ENCODE data around the gene DNAH2.

The DNAH2 gene

GRCh38 chr17:7841396-7841914 is 123.9 kb downstream of the DNAH2 start:
- Mint-ChIP-seq H3K27ac (peak overlapping the region; percentile 82 to 98), H3K4me3 (peak overlapping the region; percentile 95 to 96), H3K27me3 (no peaks in the 10 kb centered on the region), H3K9me3 (no peaks in the 10 kb centered on the region), H3K4me1 (peaks cover 75% of the 10 kb centered on the region)
- DNase-seq (no peak), ATAC-seq (peak; percentile 55)

- H3K4me3 Mint-ChIP-seq, result peak overlapping the region; percentile 95 to 96
- no peaks in the 10 kb centered on the region for H3K9me3 Mint-ChIP-seq
- no peaks in the 10 kb centered on the region for H3K27me3 Mint-ChIP-seq
- ATAC-seq (peak; percentile 21), DNase-seq (peak; percentile 89)
- peaks cover 75% of the 10 kb centered on the region for H3K4me1 Mint-ChIP-seq
- H3K27ac Mint-ChIP-seq, result peak overlapping the region; percentile 95 to 98
These were observed 124.4 kb downstream of the DNAH2 start for GRCh38 chr17:7841915-7842379.

GRCh38 chr17:7842380-7843256 is 125.1 kb downstream of the DNAH2 start:
- no peaks in the 10 kb centered on the region for H3K27me3 Mint-ChIP-seq
- H3K27ac Mint-ChIP-seq, result peak overlapping the region; percentile 95 to 98
- ATAC-seq (peak; percentile 57), DNase-seq (peak; percentile 95 to 97)
- peaks cover 75% of the 10 kb centered on the region for H3K4me1 Mint-ChIP-seq
- H3K4me3 Mint-ChIP-seq, result peak overlapping the region; percentile 95 to 96
- H3K9me3 Mint-ChIP-seq, result no peaks in the 10 kb centered on the region

GRCh38 chr17:7843257-7843535 is 125.7 kb downstream of the DNAH2 start:
- no peaks in the 10 kb centered on the region for H3K9me3 Mint-ChIP-seq
- no peaks in the 10 kb centered on the region for H3K27me3 Mint-ChIP-seq
- DNase-seq (peak; percentile 75 to 76), ATAC-seq (peak; percentile 4)
- peak overlapping the region; percentile 95 to 96 for H3K4me3 Mint-ChIP-seq
- H3K27ac Mint-ChIP-seq, result peak overlapping the region; percentile 95 to 98
- peaks cover 77% of the 10 kb centered on the region for H3K4me1 Mint-ChIP-seq

GRCh38 chr17:7843536-7844291 is 126.2 kb downstream of the DNAH2 start:
- no peaks in the 10 kb centered on the region for H3K27me3 Mint-ChIP-seq
- H3K4me1 Mint-ChIP-seq, result peaks cover 76% of the 10 kb centered on the region
- DNase-seq (peak; percentile 88 to 90), ATAC-seq (peak; percentile 35)
- H3K27ac Mint-ChIP-seq, result peak overlapping the region; percentile 95 to 98
- H3K4me3 Mint-ChIP-seq, result peak overlapping the region; percentile 95 to 96
- no peaks in the 10 kb centered on the region for H3K9me3 Mint-ChIP-seq

GRCh38 chr17:7844292-7845154 is 127.0 kb downstream of the DNAH2 start:
- Mint-ChIP-seq H3K4me3 (peak overlapping the region; percentile 95 to 96), H3K27ac (peak overlapping the region; percentile 95 to 98), H3K9me3 (no peaks in the 10 kb centered on the region), H3K4me1 (peaks cover 76% of the 10 kb centered on the region), H3K27me3 (no peaks in the 10 kb centered on the region)
- ATAC-seq (peak; percentile 56), DNase-seq (peak; percentile 82 to 88)

GRCh38 chr17:7845359-7846062 is 128.0 kb downstream of the DNAH2 start:
- peak overlapping the region in 1 of 2 donors; percentile 98 for H3K27ac Mint-ChIP-seq
- no peaks in the 10 kb centered on the region for H3K27me3 Mint-ChIP-seq
- no peak for DNase-seq
- H3K4me1 Mint-ChIP-seq, result peaks cover 76% of the 10 kb centered on the region
- ATAC-seq, result no peak
- H3K9me3 Mint-ChIP-seq, result no peaks in the 10 kb centered on the region
- peak overlapping the region; percentile 95 to 96 for H3K4me3 Mint-ChIP-seq

- DNase-seq (no peak), ATAC-seq (no peak)
- Mint-ChIP-seq H3K4me3 (peak overlapping the region; percentile 57 to 68), H3K27ac (no peak overlapping the region), H3K9me3 (no peaks in the 10 kb centered on the region), H3K4me1 (peaks cover 76% of the 10 kb centered on the region), H3K27me3 (no peaks in the 10 kb centered on the region)
These were observed 128.7 kb downstream of the DNAH2 start for GRCh38 chr17:7846063-7846735.

- Mint-ChIP-seq H3K27ac (peak overlapping the region in 1 of 2 donors; percentile 27), H3K4me1 (peaks cover 79% of the 10 kb centered on the region), H3K4me3 (peak overlapping the region; percentile 30 to 68), H3K27me3 (no peaks in the 10 kb centered on the region), H3K9me3 (no peaks in the 10 kb centered on the region)
- no peak for ATAC-seq
- DNase-seq, result no peak
These were observed 129.5 kb downstream of the DNAH2 start for GRCh38 chr17:7846765-7847661.

GRCh38 chr17:7848131-7848579 is 130.6 kb downstream of the DNAH2 start:
- peak overlapping the region; percentile 46 to 59 for H3K27ac Mint-ChIP-seq
- peaks cover 81% of the 10 kb centered on the region for H3K4me1 Mint-ChIP-seq
- H3K27me3 Mint-ChIP-seq, result no peaks in the 10 kb centered on the region
- no peak for DNase-seq
- no peaks in the 10 kb centered on the region for H3K9me3 Mint-ChIP-seq
- peak overlapping the region; percentile 35 to 46 for H3K4me3 Mint-ChIP-seq
- ATAC-seq, result no peak

- no peak overlapping the region for H3K27ac Mint-ChIP-seq
- H3K27me3 Mint-ChIP-seq, result no peaks in the 10 kb centered on the region
- no peak for ATAC-seq
- no peaks in the 10 kb centered on the region for H3K9me3 Mint-ChIP-seq
- no peak overlapping the region for H3K4me3 Mint-ChIP-seq
- no peak for DNase-seq
- peaks cover 83% of the 10 kb centered on the region for H3K4me1 Mint-ChIP-seq
These were observed 131.2 kb downstream of the DNAH2 start for GRCh38 chr17:7848739-7849129.

- DNase-seq, result no peak
- H3K27ac Mint-ChIP-seq, result peak overlapping the region in 1 of 2 donors; percentile 12
- H3K4me1 Mint-ChIP-seq, result peaks cover 87% of the 10 kb centered on the region
- ATAC-seq, result no peak
- no peaks in the 10 kb centered on the region for H3K27me3 Mint-ChIP-seq
- no peak overlapping the region for H3K4me3 Mint-ChIP-seq
- H3K9me3 Mint-ChIP-seq, result no peaks in the 10 kb centered on the region
These were observed 131.7 kb downstream of the DNAH2 start for GRCh38 chr17:7849130-7849750.

All from stimulated activated naive CD8-positive, alpha-beta T cell treated with anti-CD3 and anti-CD28 coated beads, Interleukin-15, amount 100 ng/mL, for 72 hours (primary cell).